GM21529 (cell line): ENCODE results near the gene PRKN.
"Not testable (repeated sequence)": the region's sequence is repeated elsewhere in the genome, so short reads cannot be mapped to it uniquely, and the experiment has no call there.

Experiments used
- ATAC-seq: cut with Tn5 transposase; IDR thresholded peaks from one replicate; pipeline ENCODE4 v1.9.1; 2021; ENCODE audit not compliant: unreplicated experiment

PRKN gene

DNA sequence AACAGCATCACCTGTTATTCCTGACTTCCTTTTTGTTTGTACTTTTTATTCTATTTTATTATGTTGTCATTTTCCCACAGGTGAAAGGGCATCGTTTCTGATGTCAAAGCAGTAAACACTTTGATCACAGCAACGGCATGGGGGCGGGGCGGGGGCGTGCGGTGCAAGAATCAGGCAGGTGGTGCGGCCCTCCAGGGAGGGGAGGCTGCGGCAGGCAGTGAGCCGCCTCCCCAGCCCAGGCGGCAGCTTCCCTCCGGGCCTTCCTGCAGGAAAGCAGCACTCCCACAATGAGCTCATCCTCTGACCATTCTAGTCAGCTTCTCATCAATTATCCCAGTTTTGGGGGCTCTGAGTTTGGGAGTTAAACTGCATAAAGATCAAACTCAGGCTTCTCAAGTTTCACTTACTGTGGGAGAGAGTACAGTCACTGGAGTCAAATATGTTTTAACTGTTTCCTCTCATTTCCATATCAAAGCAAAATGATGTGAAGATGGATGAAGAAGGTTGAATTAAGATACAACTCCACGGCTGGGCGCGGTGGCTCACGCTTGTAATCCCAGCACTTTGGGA lies 845.3 kb downstream of the PRKN start:
- no peak for ATAC-seq

- ATAC-seq: no peak
Observed at GRCh38 chr6:161880056-161880455, 847.5 kb downstream of the PRKN start.

GRCh38 chr6:161876231-161876630 lies 851.3 kb downstream of the PRKN start:
- no peak for ATAC-seq

DNA sequence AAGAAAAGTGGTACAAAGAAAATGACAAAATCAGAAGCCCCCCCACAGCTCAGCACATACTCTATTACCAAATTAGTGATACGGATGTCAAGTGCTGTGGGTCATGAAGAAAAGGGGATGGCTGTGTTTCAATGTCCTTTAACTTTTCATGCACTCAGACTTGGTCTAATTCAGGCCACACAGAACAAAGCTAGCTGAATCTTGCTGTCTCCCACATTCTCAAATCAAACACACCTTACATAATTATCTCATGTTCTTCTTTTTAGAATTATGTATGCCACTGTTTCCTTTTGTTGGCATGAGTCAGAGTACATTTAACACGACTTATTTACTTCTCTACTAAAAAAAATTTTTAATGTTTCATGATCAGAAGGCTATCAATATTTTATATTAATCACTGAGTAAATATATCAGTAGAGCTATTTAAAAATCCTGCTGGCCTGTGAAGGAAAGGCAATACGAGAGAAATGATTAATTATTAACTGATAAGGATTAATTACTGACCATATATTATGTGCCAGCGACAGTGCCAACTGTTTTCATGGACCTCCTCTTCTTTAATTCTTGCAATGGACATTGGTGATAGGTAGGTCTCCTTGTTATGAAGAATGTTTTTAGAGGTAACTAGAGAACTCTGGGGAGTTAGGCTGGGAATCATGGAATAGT lies 857.2 kb downstream of the PRKN start:
- ATAC-seq: no peak

DNA sequence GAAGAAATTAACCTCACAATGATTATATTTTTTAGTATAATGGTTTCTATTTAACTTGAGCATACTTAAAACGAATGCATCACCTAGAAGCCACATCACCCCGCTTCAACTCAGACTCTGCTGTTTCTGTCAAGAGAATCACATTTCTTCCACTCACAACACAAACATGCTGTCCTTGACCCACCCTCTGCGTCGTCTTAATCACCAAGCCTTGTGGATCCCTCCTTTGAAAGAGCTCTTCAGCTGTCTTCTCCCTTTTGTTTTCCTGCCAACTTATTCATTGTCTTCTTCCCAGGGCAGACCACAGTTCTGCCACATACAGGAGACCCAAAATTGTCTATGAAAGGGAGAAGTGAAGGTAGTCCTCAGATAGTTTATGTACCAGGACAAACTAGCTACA lies 858.1 kb downstream of the PRKN start:
- ATAC-seq: no peak

DNA sequence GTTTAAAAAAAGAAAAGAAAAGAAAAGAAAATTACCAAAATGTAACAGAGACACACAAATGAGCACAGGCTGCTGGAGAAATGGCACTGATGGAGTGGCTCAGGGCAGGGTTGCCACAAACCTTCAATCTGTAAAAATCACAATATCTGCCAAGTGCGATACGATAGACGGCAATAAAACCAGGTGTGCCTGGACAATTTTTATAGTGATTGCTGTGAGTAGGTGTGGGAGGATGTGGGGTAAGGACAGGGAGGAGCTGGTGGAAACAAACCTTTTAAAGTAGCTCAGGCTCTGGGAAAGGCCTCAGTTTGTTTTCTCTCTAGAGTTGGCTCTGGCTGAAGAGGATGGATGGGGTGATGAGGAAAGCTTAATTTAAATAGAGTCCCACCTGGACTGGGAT lies 861.0 kb downstream of the PRKN start:
- no peak for ATAC-seq

DNA sequence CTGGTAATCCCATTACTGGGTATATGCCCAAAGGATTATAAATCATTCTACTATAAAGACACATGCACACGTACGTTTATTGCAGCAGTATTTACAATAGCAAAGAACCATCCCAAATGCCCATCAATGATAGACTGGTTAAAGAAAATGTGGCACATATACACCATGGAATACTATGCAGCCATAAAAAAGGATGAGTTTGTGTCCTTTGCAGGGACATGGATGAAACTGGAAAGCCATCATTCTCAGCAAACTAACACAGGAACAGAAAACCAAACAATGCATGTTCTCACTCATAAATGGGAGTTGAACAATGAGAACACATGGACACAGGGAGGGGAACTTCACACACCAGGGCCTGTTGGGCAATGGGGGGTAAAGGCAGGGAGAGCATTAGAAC lies 866.5 kb downstream of the PRKN start:
- ATAC-seq: not testable (repeated sequence)

DNA sequence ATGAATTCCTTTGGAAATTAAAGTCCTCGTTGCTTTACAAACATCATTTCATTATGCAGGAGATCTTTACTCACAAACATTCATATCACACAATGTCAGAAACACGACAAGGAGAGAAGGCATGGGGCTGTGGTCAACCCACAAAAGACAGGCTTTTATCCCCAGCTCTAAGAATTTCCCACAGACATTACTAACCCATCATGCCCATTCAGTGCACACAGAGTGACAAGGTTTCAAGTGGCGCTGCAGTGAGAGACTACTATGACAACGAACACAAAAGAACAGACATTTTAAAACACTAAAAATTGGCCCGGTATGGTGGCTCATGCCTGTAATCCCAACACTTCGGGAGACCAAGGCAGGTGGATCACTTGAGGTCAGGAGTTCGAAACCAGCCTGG lies 873.9 kb downstream of the PRKN start:
- ATAC-seq: no peak

GRCh38 chr6:161851486-161851885 lies 876.1 kb downstream of the PRKN start:
- ATAC-seq: not testable (repeated sequence)

- no peak for ATAC-seq
Observed at GRCh38 chr6:161850562-161850961, 877.0 kb downstream of the PRKN start.

DNA sequence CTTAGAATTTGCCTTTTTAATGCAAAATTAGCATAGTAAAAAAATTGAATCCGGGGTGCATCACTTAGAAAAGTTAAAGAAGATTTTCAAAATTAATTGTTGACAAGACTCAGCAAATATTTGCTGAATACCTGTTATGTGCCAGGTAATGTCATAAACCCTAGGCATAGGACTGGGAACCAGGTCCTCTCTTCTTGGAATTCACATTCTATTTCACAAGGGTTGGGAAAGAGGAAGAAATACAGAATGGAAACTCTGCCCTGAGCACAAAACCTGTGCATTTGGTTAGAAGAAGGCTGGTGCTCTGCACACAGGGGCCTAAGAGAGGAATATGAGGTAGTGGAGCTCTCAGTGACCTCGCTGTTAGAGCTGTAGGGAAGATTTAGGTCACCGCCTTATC lies 879.9 kb downstream of the PRKN start:
- ATAC-seq: no peak

GRCh38 chr6:161844804-161845203 lies 882.8 kb downstream of the PRKN start:
- no peak for ATAC-seq

GRCh38 chr6:161843066-161843465 lies 884.5 kb downstream of the PRKN start:
- no peak for ATAC-seq

- ATAC-seq: no peak
Observed at GRCh38 chr6:161840380-161840779, 887.2 kb downstream of the PRKN start.

DNA sequence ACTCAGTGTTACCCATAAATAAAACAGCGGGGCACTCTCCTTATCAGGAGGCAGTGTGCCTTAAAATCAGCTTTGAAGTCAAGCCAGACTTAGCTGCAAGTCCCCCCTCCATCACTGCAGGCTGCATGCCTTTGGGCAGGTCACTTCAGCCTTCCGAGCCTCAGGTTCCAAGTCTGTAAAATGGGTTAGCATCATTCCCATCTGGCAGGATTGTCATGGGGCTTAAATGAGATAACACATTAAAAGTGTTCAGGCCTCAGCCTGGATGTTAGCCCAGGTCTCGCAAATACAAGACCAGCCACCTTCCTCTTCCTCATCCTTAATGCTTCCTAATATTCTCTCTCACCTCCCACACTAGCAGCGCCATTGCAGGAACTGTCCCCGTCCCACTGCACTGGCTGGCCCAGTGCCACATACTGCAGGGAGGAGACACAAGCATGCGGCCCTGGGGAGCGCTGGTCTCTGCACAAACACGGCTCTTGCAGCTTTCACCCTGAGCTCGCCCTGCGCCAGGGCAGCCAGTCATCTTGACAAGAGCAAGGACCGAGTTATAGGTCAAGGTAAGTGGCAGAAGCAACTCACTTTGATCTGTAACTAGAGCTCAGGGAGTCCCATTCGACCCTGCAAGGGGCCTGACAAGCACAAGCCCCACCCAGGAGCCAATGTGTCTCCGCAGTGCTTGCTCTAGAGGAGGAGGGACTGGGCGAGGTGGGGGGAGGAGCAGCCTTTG lies 889.1 kb downstream of the PRKN start:
- ATAC-seq: no peak

DNA sequence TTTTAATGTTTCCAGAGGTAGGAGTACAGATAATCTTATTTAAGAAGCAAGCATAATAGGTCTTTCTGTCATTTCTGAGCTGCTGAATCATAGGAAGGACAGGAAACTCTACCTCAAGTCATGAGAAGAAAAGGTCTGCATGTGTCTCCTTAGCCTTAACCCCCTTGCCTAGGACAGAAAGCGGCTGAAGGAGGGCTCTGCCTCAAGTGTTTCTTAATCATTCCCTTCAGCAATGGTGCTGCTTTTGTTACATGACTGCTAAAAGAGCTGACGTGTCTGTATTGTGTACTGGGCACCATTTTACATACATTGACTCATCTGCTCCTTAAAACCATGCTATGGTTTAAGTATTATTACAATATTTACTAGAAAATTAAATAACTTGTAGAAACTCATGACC lies 889.7 kb downstream of the PRKN start:
- no peak for ATAC-seq

DNA sequence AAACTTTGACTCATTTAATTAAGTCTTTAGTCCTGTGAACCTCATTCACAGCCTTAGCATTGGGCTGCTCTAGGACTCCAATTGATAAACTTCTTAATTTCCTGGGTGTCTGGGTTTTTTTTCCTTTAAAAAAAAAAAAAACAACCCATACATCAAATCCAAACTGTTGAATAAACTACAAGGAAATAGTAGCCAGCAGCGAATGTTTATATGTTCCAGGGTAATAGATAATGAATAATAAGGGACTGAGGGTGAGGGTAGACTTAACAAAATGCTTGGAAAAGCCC lies 890.2 kb downstream of the PRKN start:
- no peak for ATAC-seq

DNA sequence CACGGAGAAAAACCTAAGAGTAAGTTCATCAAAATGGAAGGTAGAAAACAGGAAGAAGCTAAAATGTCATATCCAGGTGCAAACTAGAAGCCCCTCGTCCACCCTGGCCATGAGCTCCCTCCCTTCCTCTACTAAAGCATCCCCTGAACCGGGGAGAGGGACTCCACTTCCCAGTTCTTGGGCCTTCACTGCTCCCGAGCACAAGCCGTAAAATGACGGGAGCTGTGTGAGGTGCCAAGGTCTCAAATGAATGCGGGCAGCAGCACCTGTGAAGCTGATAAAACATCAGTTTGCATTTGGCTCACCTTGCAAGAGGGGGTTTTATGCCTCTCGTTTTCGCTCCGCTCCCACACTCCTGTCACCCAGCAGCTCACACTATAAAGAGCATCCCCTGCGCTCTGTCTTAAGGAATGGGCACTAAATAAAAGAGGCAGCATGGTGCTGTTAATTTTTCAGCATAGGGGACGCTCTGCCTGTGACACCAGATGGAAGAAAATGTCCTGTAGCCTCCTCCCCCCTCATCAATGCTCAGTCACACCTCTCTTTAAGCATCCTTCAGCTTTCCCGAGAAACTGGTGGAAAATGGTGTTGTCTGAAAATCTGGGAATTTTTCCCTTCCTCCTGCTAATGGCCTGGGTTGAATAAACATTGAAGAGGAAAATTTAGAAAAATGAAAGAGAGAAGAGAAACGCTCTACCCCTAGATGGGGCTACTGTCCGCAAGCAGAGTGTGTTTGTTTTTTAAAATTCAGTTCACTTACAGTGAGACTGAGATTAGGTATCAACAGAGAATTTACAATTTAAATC lies 890.7 kb downstream of the PRKN start:
- ATAC-seq: no peak

DNA sequence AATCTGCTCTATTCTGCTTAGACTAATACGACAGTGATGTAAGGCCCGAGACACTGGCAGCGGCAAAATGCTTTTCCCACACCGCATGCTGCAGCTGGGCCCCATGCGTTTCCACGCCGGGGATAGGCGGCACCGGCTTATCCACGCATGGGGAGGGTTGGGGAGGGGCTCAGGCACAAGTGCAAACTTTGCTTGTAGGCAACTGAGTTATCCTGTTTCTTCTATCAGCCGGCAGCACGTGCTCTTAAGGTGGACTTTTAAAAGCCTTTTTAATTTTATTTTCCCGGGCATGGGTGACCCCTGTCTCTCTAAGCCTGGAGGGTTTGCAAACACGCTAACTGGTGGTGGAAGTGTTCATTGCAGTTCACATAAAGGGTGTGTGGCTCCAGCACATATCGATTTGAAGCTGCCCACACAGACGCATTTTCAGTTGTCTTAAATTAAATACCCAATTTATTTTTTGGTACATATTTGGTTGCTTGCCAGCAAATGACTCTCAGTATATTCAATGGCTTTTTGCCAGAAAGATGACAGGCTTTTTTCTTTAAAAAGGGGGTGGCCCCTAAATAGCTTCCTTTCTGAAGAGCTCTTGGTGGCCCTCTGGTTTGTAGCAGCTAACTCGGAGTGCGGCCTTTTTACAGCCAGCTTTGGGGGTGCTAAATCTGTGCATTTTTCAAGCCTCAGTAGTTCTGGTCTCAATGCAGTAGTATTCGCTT lies 891.9 kb downstream of the PRKN start:
- no peak for ATAC-seq

DNA sequence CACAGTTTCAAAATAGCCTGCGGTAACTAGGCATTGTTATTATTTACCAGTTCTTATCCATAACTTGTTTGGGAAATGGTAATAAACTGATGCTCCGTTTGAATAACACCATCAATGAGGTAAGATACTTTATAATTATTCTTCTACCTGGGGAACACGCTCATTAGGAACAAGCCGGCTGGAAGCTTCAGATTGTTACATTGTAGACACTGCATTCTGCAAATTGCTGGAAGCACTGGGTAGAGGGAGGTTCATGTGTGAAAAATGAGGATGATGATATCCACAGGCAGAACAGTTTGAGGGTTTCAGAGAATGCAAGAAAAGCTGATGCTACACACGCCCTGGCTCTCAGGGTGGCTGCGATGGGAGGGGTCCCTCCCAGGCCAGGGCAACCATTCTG lies 893.1 kb downstream of the PRKN start:
- no peak for ATAC-seq
